ENCODE data around the gene NR4A1. TPM values are rescaled to one million over a fixed set of nuclear protein-coding genes. Genes with fewer than 3 reads are reported as not detected.

The NR4A1 gene
- total RNA-seq, 1 experiment from 2014 or later, result 25.8 TPM

Other genes starting within 250 kb of the NR4A1 start
- gene FIGNL2, start 202.7 kb upstream of the NR4A1 start, total RNA-seq (2021), result 19.5 and 19.7 TPM in 2 replicates
- gene ANKRD33, start 163.3 kb upstream of the NR4A1 start, total RNA-seq (2021), result 0.61 and 0.81 TPM in 2 replicates
- gene ACVRL1, start 143.9 kb upstream of the NR4A1 start, total RNA-seq (2021), result not detected in 2 replicates
- 15.6 and 16.3 TPM in 2 replicates for gene ACVR1B, start 99.7 kb upstream of the NR4A1 start, total RNA-seq (2021)
- 1.1 and 1.2 TPM in 2 replicates for gene TAMALIN, start 44.5 kb upstream of the NR4A1 start, total RNA-seq (2021)
- gene ATG101, start 18.5 kb downstream of the NR4A1 start, total RNA-seq (2021), result 58.3 and 61.1 TPM in 2 replicates
- not detected in 2 replicates for gene SMIM41, start 28.3 kb downstream of the NR4A1 start, total RNA-seq (2021)
- gene KRT80, start 140.6 kb downstream of the NR4A1 start, total RNA-seq (2021), result 0.07 TPM in 1 of 2 replicates, not detected in the other
- gene KRT7, start 181.8 kb downstream of the NR4A1 start, total RNA-seq (2021), result 8.9 and 10.0 TPM in 2 replicates
- gene KRT86, start 223.2 kb downstream of the NR4A1 start, total RNA-seq (2021), result not detected in 2 replicates
- gene KRT81, start 240.1 kb downstream of the NR4A1 start, total RNA-seq (2021), result not detected in 2 replicates

All from H9 (cell line).